Measurements from ENCODE around the gene CFI. TPM values are rescaled to one million over a fixed set of nuclear protein-coding genes. Genes with fewer than 3 reads are reported as not detected.
A peak's percentile ranks its signal among the peaks of the same experiment; 100 is the strongest.

The CFI gene
- total RNA-seq, 2 donors from 2014 or later = 1.6 to 6.8 TPM

GRCh38 chr4:109811707-109812106 lies 9.9 kb upstream of the CFI start:
- H3K27me3 ChIP-seq = no peaks in the 10 kb centered on the region
- intact Hi-C loops (cut with DNase I) = loop anchor here (10.0 kb wide), 1 partner anchor 247 kb away; the partner anchor contains the start of gene MCUB
- H3K4me3 ChIP-seq = no peak overlapping the region
- H3K4me1 ChIP-seq = peaks cover 3% of the 10 kb centered on the region
- DNase-seq = no peak
- H3K36me3 ChIP-seq = no peaks in the 10 kb centered on the region
- H3K27ac ChIP-seq = no peak overlapping the region
- TF ChIP-seq CTCF (IDR thresholded peaks at IDR 0.05) = no peak
- H3K9me3 ChIP-seq = no peaks in the 10 kb centered on the region
- H3K9ac ChIP-seq (ENCODE audit: low read depth in 2 of 2, low read length in 2 of 2) = no peak overlapping the region

- intact Hi-C loops (cut with DNase I) = loop anchor here (10.0 kb wide), 1 partner anchor 246 kb away; the partner anchor contains the start of gene MCUB
- H3K9ac ChIP-seq (ENCODE audit: low read depth in 2 of 2, low read length in 2 of 2) = no peak overlapping the region
- no peaks in the 10 kb centered on the region for H3K9me3 ChIP-seq
- no peaks in the 10 kb centered on the region for H3K27me3 ChIP-seq
- DNase-seq = peak; percentile 57
- no peak overlapping the region for H3K27ac ChIP-seq
- H3K4me3 ChIP-seq = no peak overlapping the region
- H3K36me3 ChIP-seq = no peaks in the 10 kb centered on the region
- no peaks in the 10 kb centered on the region for H3K4me1 ChIP-seq
- TF ChIP-seq CTCF (IDR thresholded peaks at IDR 0.05) = no peak
Measured at GRCh38 chr4:109810552-109811387, 9.0 kb upstream of the CFI start.

GRCh38 chr4:109809655-109810054 lies 7.9 kb upstream of the CFI start:
- H3K4me1 ChIP-seq = no peaks in the 10 kb centered on the region
- H3K36me3 ChIP-seq = no peaks in the 10 kb centered on the region
- intact Hi-C loops (cut with DNase I) = loop anchor here (5.0 to 10.0 kb wide), 2 partner anchors 245 to 382 kb away; partner anchors contain the start of gene MCUB
- H3K27me3 ChIP-seq = no peaks in the 10 kb centered on the region
- H3K9me3 ChIP-seq = no peaks in the 10 kb centered on the region
- DNase-seq = no peak
- no peak overlapping the region for H3K4me3 ChIP-seq
- H3K27ac ChIP-seq = no peak overlapping the region
- TF ChIP-seq CTCF (IDR thresholded peaks at IDR 0.05) = no peak
- no peak overlapping the region for H3K9ac ChIP-seq (ENCODE audit: low read depth in 2 of 2, low read length in 2 of 2)

- no peaks in the 10 kb centered on the region for H3K4me1 ChIP-seq
- peak; percentile 39 for TF ChIP-seq CTCF (IDR thresholded peaks at IDR 0.05)
- no peak overlapping the region for H3K27ac ChIP-seq
- intact Hi-C loops (cut with DNase I) = loop anchor here (5.0 kb wide), 1 partner anchor 102 kb away; the partner anchor contains the start of gene CASP6
- H3K36me3 ChIP-seq = no peaks in the 10 kb centered on the region
- no peak overlapping the region for H3K9ac ChIP-seq (ENCODE audit: low read depth in 2 of 2, low read length in 2 of 2)
- no peak for DNase-seq
- no peaks in the 10 kb centered on the region for H3K9me3 ChIP-seq
- H3K4me3 ChIP-seq = no peak overlapping the region
- H3K27me3 ChIP-seq = no peaks in the 10 kb centered on the region
Measured at GRCh38 chr4:109803924-109804571, 2.2 kb upstream of the CFI start.

GRCh38 chr4:109801099-109801789 lies 555 bp downstream of the CFI start:
- Histone ChIP-seq H3K27me3 (no peaks in the 10 kb centered on the region), H3K36me3 (no peaks in the 10 kb centered on the region), H3K9me3 (no peaks in the 10 kb centered on the region), H3K4me1 (no peaks in the 10 kb centered on the region), H3K9ac (ENCODE audit: low read depth in 2 of 2, low read length in 2 of 2) (no peak overlapping the region), H3K4me3 (no peak overlapping the region), H3K27ac (no peak overlapping the region)
- TF ChIP-seq CTCF (IDR thresholded peaks at IDR 0.05) = no peak
- intact Hi-C loops (cut with DNase I) = loop anchor here (5.0 kb wide), 1 partner anchor 99 kb away; the partner anchor contains the start of gene CASP6
- DNase-seq = no peak

Data from colonic mucosa (tissue), 4 donors.